Measurements from ENCODE around the gene PROZ. TPM values are rescaled to one million over a fixed set of nuclear protein-coding genes. Genes with fewer than 3 reads are reported as not detected.

PROZ gene
- total RNA-seq, 1 donor from 2014 or later, result not detected

- H3K4me3 ChIP-seq (ENCODE audit: low read depth, low read length), result no peak overlapping the region
- FAIRE-seq (no peak), DNase-seq (ENCODE audit: low read depth) (no peak)
- no peaks in the 10 kb centered on the region for H3K27me3 ChIP-seq (ENCODE audit: control insufficient read depth, insufficient read depth, low read length)
- H3K36me3 ChIP-seq (ENCODE audit: control insufficient read depth, insufficient read depth, low read length), result no peaks in the 10 kb centered on the region
- TF ChIP-seq, protein P1, sequence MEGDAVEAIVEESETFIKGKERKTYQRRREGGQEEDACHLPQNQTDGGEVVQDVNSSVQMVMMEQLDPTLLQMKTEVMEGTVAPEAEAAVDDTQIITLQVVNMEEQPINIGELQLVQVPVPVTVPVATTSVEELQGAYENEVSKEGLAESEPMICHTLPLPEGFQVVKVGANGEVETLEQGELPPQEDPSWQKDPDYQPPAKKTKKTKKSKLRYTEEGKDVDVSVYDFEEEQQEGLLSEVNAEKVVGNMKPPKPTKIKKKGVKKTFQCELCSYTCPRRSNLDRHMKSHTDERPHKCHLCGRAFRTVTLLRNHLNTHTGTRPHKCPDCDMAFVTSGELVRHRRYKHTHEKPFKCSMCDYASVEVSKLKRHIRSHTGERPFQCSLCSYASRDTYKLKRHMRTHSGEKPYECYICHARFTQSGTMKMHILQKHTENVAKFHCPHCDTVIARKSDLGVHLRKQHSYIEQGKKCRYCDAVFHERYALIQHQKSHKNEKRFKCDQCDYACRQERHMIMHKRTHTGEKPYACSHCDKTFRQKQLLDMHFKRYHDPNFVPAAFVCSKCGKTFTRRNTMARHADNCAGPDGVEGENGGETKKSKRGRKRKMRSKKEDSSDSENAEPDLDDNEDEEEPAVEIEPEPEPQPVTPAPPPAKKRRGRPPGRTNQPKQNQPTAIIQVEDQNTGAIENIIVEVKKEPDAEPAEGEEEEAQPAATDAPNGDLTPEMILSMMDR (IDR thresholded peaks at IDR 0.05; ENCODE audit: insufficient read depth, low read length, severe bottlenecking), result no peak
Observed at GRCh38 chr13:113119822-113120189, 38.6 kb upstream of the PROZ start.

DNA sequence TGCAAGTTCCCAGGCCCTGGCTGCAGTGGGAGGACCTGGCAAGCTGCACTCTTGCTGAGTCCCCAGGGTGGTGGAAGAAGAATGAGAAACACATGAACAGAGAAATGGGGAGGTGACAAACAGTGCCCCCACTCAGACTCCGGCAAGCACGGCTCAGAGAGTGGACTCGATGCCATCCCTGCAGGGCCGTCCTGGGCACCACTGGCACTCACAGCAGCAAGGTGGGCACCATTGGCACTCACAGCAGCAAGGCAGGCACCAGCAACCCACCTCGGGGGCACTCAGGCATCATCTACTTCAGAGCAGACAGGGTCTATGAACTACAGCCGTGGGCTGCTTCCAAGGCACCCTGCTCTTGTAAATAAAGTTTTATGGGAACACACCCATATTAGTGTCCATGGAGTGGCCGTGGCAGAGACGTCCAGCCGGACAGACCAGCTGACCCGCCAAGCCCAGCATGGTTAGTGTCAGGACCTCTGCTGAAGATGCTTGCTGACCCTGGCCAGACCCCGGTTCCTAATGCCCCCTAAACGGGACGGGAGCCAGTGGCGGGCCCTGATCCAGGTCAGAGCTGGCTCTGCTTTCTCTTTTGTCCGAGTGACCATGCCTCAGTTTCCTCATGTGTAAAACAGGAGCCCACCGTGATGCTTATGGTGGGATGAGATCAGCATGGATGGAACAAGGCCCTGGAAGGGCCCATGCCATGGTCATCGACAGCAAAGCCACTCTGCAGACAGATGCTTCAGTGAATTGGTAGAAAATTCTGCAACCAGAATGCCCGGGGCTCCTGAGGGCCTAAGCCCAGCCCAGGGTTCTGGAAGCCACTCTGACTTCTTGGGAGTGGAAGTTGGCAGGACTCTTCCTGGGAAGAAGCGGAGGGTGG lies 37.9 kb upstream of the PROZ start:
- H3K27me3 ChIP-seq (ENCODE audit: control insufficient read depth, insufficient read depth, low read length), result no peaks in the 10 kb centered on the region
- no peak for DNase-seq (ENCODE audit: low read depth)
- FAIRE-seq, result no peak

GRCh38 chr13:113121183-113121927 lies 37.1 kb upstream of the PROZ start:
- no peak for DNase-seq (ENCODE audit: low read depth)
- Histone ChIP-seq H3K36me3 (ENCODE audit: control insufficient read depth, insufficient read depth, low read length) (no peaks in the 10 kb centered on the region), H3K27me3 (ENCODE audit: control insufficient read depth, insufficient read depth, low read length) (no peaks in the 10 kb centered on the region), H3K4me3 (ENCODE audit: low read depth, low read length) (no peak overlapping the region)
- TF ChIP-seq, protein P1 (IDR thresholded peaks at IDR 0.05; ENCODE audit: insufficient read depth, low read length, severe bottlenecking), result no peak
- FAIRE-seq, result no peak

More for the DNA sequence above, 37.9 kb upstream of the PROZ start:
- Histone ChIP-seq H3K36me3 (ENCODE audit: control insufficient read depth, insufficient read depth, low read length) (no peaks in the 10 kb centered on the region), H3K4me3 (ENCODE audit: low read depth, low read length) (no peak overlapping the region)
- TF ChIP-seq, protein P1 (IDR thresholded peaks at IDR 0.05; ENCODE audit: insufficient read depth, low read length, severe bottlenecking), result no peak

DNA sequence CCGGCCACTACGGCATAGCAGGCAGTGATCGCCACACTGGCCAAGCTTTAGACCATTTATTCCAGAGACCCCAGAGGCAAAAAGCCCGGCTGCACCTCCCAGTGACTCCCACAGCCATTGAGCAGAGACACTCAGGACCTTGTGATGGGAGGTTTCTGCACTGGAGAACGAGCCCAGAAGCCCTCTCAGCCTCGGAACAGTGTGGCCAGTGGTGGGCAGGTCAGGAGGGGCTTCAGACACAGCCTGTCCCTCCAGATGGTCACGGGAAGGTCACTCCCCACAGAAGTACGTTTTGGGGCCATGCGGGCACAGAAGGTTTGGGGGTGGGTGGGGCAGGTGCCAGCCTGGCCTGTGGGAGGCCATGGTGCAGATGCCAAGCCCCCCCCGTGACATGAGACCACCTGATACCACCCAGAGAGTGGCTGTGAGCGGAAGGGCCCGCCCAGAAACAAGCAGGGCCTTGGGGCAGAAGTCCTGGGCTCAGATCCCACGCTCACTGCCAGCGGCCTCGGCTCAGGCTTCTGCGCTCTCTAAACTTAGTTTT lies 36.4 kb upstream of the PROZ start:
- Histone ChIP-seq H3K27me3 (ENCODE audit: control insufficient read depth, insufficient read depth, low read length) (no peaks in the 10 kb centered on the region), H3K4me3 (ENCODE audit: low read depth, low read length) (no peak overlapping the region), H3K36me3 (ENCODE audit: control insufficient read depth, insufficient read depth, low read length) (no peaks in the 10 kb centered on the region)
- DNase-seq (ENCODE audit: low read depth) (no peak), FAIRE-seq (no peak)
- TF ChIP-seq, protein P1 (IDR thresholded peaks at IDR 0.05; ENCODE audit: insufficient read depth, low read length, severe bottlenecking), result no peak

GRCh38 chr13:113122550-113123225 lies 35.8 kb upstream of the PROZ start, which contains the start of gene F10:
TSS of gene F10 (plus strand) at chr13:113122799. CDS start at chr13:113122856, 57 bp downstream.
- no peak for DNase-seq (ENCODE audit: low read depth)
- TF ChIP-seq, protein P1 (IDR thresholded peaks at IDR 0.05; ENCODE audit: insufficient read depth, low read length, severe bottlenecking), result no peak
- no peak for FAIRE-seq
- H3K36me3 ChIP-seq (ENCODE audit: control insufficient read depth, insufficient read depth, low read length), result no peaks in the 10 kb centered on the region
- no peaks in the 10 kb centered on the region for H3K27me3 ChIP-seq (ENCODE audit: control insufficient read depth, insufficient read depth, low read length)
- no peak within 1 kb of the TSS for H3K4me3 ChIP-seq (ENCODE audit: low read depth, low read length)

Data from bronchial epithelial cell (primary cell).